A673 (cell line): ENCODE measurements around the gene ZSWIM3.

Source experiments
- CTCF ChIP-seq: fragments of 300-800, 200-600 bp; sonication (generic); conservative IDR thresholded peaks from 2 replicates; pipeline ENCODE4 v1.5.1; 2017; ENCODE audit warnings: low read depth, mild to moderate bottlenecking, antibody characterized with exemption, low read length, moderate library complexity, mixed read lengths
- EZH2 ChIP-seq: fragments of 200-600 bp; sonication (generic); IDR thresholded peaks from 2 replicates; pipeline ENCODE4 v1.6.1; 2017; ENCODE audit warnings: borderline replicate concordance, low read depth, mild to moderate bottlenecking, mixed read lengths, antibody characterized with exemption, low read length; ENCODE audit not compliant: poor library complexity, severe bottlenecking

- TF ChIP-seq CTCF (no peak), EZH2 (no peak)
Observed at GRCh38 chr20:45848421-45848820, 9.0 kb upstream of the ZSWIM3 start.
